ENCODE results near the gene CDYL.
A peak's percentile ranks its signal among the peaks of the same experiment; 100 is the strongest.

The CDYL gene

GRCh38 chr6:4936681-4937041, 160.5 kb downstream of the CDYL start:
- DNase-seq (ENCODE audit: low spot score) = peak; percentile 17

GRCh38 chr6:4937414-4937813, 161.2 kb downstream of the CDYL start:
- no peak for DNase-seq (ENCODE audit: low spot score)

- no peak for DNase-seq (ENCODE audit: low spot score)
Observed at GRCh38 chr6:4939241-4939640, 163.0 kb downstream of the CDYL start.

GRCh38 chr6:4940416-4940815, 164.2 kb downstream of the CDYL start:
- no peak for DNase-seq (ENCODE audit: low spot score)

GRCh38 chr6:4941782-4942672, 165.8 kb downstream of the CDYL start:
- DNase-seq (ENCODE audit: low spot score) = peak; percentile 69

GRCh38 chr6:4942673-4943009, 166.4 kb downstream of the CDYL start:
- peak; percentile 4 for DNase-seq (ENCODE audit: low spot score)

GRCh38 chr6:4943716-4944115, 167.5 kb downstream of the CDYL start:
- DNase-seq (ENCODE audit: low spot score) = no peak

GRCh38 chr6:4944325-4944724, 168.1 kb downstream of the CDYL start:
- DNase-seq (ENCODE audit: low spot score) = no peak

- no peak for DNase-seq (ENCODE audit: low spot score)
Observed at GRCh38 chr6:4946521-4946920, 170.3 kb downstream of the CDYL start.

- DNase-seq (ENCODE audit: low spot score) = no peak
Observed at GRCh38 chr6:4947716-4948115, 171.5 kb downstream of the CDYL start.

- no peak for DNase-seq (ENCODE audit: low spot score)
Observed at GRCh38 chr6:4948781-4949450, 172.7 kb downstream of the CDYL start.

- no peak for DNase-seq (ENCODE audit: low spot score)
Observed at GRCh38 chr6:4950076-4950475, 173.9 kb downstream of the CDYL start.

- no peak for DNase-seq (ENCODE audit: low spot score)
Observed at GRCh38 chr6:4950836-4951533, 174.8 kb downstream of the CDYL start.

- DNase-seq (ENCODE audit: low spot score) = no peak
Observed at GRCh38 chr6:4953440-4953839, 177.2 kb downstream of the CDYL start.

- no peak for DNase-seq (ENCODE audit: low spot score)
Observed at GRCh38 chr6:4956625-4957024, 180.4 kb downstream of the CDYL start.

- DNase-seq (ENCODE audit: low spot score) = no peak
Observed at GRCh38 chr6:4957521-4958231, 181.5 kb downstream of the CDYL start.

GRCh38 chr6:4958624-4959023, 182.4 kb downstream of the CDYL start:
- no peak for DNase-seq (ENCODE audit: low spot score)

- no peak for DNase-seq (ENCODE audit: low spot score)
Observed at GRCh38 chr6:4961322-4962168, 185.3 kb downstream of the CDYL start.

- no peak for DNase-seq (ENCODE audit: low spot score)
Observed at GRCh38 chr6:4962905-4963304, 186.7 kb downstream of the CDYL start.

- DNase-seq (ENCODE audit: low spot score) = no peak
Observed at GRCh38 chr6:4964675-4965561, 188.7 kb downstream of the CDYL start.
